Testis (tissue), 2 donors: ENCODE results near the gene TLK2.

Experiments
- POLR2A ChIP-seq: fragments of 450-650 bp; IDR thresholded peaks from one replicate; pipeline ENCODE4 v1.6.1; 2017; ENCODE audit warnings: antibody characterized with exemption, mild to moderate bottlenecking, moderate library complexity
- TF ChIP-seq, protein P1 (sequence below), 3 experiments: fragments of 450-650 bp in 2 of 3; fragments of 200-600 bp in 1 of 3; sonication (generic) in 1 of 3; IDR thresholded peaks; one replicate each; pipeline ENCODE4 v1.5.1; 2016 to 2019; ENCODE audit warnings: antibody characterized with exemption in 3 of 3, mild to moderate bottlenecking in 2 of 3, moderate library complexity in 1 of 3

DNA sequence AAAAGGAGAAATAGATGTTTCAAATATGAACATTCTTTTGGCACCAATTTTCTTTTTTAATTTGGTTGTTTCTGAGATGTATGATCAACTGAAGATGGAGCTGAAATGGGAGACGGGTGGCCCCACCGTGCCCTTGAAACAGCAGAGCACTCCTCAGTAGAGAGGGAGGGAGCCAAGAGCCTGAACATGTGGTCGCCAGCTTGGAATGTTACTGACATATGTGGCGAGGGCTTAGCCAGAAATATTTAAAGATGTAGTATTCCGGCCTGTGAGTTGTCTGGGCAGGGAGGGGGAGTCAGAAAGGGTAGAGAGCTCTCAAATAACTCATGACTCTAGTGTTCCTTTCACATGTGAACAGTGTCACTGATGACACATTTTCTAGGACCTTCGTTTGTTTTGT lies 135.5 kb downstream of the TLK2 start:
- TF ChIP-seq, protein P1, sequence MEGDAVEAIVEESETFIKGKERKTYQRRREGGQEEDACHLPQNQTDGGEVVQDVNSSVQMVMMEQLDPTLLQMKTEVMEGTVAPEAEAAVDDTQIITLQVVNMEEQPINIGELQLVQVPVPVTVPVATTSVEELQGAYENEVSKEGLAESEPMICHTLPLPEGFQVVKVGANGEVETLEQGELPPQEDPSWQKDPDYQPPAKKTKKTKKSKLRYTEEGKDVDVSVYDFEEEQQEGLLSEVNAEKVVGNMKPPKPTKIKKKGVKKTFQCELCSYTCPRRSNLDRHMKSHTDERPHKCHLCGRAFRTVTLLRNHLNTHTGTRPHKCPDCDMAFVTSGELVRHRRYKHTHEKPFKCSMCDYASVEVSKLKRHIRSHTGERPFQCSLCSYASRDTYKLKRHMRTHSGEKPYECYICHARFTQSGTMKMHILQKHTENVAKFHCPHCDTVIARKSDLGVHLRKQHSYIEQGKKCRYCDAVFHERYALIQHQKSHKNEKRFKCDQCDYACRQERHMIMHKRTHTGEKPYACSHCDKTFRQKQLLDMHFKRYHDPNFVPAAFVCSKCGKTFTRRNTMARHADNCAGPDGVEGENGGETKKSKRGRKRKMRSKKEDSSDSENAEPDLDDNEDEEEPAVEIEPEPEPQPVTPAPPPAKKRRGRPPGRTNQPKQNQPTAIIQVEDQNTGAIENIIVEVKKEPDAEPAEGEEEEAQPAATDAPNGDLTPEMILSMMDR (IDR thresholded peaks at IDR 0.05), result no peak
- no peak for TF ChIP-seq POLR2A
